Fibroblast of villous mesenchyme (primary cell): ENCODE data around the gene ARL2BP. TPM values are rescaled to one million over a fixed set of nuclear protein-coding genes. Genes with fewer than 3 reads are reported as not detected.

Experiments used
- DNase-seq: peaks from one replicate; pipeline ENCODE4 v3.0.0-alpha.2; 2010; ENCODE audit warnings: low read depth
- H3K4me3 ChIP-seq: 2 replicates; pipeline ENCODE4 v1.5.1; 2011; ENCODE audit warnings: low read depth, mild to moderate bottlenecking, low read length
- total RNA-seq: library from RNA; depleted of rRNA; stranded (reverse); fragments of >200 nt; gene quantifications from 2 replicates; pipeline ENCODE4 v1.2.3, GENCODE V29; 2012
- TF ChIP-seq, protein P1 (sequence below): IDR thresholded peaks from 2 replicates; pipeline ENCODE4 v1.5.1; 2012; ENCODE audit warnings: low read depth, mild to moderate bottlenecking, low read length; ENCODE audit not compliant: insufficient read depth

Gene ARL2BP
- total RNA-seq, 1 donor, result 134 TPM

DNA sequence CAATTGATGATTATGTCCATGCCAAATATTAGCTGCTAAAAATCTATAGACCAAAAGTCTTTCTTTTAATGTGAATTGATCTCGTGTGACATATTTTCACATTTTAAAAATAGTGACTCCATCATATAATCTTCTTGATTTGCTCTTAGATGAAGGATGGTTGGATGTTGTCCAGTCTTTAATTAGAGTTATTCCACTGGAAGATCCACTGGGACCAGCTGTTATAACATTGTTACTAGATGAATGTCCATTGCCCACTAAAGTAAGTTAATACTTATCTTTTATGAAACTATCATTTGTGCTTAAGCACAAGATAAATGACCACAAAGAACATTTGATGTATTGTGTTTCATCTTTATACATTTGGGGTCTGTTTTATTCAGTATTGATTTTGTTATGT, 36.1 kb upstream of the ARL2BP start:
- TF ChIP-seq, protein P1, sequence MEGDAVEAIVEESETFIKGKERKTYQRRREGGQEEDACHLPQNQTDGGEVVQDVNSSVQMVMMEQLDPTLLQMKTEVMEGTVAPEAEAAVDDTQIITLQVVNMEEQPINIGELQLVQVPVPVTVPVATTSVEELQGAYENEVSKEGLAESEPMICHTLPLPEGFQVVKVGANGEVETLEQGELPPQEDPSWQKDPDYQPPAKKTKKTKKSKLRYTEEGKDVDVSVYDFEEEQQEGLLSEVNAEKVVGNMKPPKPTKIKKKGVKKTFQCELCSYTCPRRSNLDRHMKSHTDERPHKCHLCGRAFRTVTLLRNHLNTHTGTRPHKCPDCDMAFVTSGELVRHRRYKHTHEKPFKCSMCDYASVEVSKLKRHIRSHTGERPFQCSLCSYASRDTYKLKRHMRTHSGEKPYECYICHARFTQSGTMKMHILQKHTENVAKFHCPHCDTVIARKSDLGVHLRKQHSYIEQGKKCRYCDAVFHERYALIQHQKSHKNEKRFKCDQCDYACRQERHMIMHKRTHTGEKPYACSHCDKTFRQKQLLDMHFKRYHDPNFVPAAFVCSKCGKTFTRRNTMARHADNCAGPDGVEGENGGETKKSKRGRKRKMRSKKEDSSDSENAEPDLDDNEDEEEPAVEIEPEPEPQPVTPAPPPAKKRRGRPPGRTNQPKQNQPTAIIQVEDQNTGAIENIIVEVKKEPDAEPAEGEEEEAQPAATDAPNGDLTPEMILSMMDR, result no peak
- no peak overlapping the region for H3K4me3 ChIP-seq
- DNase-seq, result no peak

DNA sequence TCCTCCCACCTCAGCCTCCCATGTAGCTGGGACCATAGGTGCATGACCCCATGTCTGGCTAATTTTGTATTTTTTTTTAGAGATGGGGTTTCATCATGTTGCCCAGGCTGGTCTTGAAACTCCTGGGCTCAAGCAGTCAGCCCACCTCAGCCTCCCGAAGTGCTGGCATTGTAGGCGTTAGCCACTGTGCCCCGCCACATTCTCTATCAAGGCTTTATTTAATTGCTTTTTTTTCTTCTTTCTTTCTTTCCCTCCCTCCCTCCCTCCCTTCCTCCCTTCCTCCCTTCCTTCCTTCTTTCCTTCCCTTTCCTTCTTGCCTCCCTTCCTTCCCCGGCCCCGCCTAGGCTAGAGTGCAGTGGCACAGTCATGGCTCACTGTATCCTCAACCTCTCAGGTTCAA, 35.3 kb upstream of the ARL2BP start:
- TF ChIP-seq, protein P1, result no peak
- H3K4me3 ChIP-seq, result no peak overlapping the region
- no peak for DNase-seq

DNA sequence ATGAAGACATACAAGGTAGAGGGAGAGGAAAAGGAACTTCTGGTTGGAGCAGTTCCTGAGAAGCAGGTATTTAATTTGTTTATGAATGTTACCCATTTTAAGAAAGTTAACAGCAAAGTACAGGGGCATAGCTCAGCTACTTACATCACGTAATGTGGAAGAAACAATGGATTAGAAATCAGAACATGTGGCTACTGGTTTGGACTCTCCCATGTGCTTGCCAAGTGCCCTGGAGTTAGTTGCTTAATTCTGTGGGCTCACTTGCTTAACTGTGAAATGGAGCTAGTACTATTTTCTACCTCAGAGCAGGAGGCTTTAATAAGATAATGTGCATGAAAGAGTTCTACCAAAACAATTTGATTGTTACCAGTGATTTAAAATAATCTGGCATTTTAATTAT, 31.6 kb upstream of the ARL2BP start:
- no peak overlapping the region for H3K4me3 ChIP-seq
- TF ChIP-seq, protein P1, result no peak

DNA sequence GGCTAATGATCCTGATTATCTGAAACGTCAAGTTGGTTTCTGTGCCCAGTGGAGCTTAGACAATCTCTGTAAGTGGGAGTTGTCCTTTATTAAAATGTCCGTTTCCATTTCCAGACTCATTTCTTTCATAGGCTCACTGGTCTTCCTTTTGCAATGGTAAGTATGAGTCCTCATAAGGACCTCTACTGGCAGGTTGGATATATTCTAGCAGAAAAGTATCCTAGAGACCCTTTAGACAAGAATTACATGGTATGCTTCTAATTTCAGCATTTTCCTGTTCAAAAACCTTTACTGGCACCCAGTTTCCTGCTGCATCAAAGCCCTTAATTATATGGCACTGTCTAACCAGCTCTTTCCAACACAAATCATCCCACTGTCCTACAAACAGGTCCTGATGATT, 28.1 kb upstream of the ARL2BP start:
- TF ChIP-seq, protein P1, result no peak

More for the DNA sequence above, 31.6 kb upstream of the ARL2BP start:
- no peak for DNase-seq

DNA sequence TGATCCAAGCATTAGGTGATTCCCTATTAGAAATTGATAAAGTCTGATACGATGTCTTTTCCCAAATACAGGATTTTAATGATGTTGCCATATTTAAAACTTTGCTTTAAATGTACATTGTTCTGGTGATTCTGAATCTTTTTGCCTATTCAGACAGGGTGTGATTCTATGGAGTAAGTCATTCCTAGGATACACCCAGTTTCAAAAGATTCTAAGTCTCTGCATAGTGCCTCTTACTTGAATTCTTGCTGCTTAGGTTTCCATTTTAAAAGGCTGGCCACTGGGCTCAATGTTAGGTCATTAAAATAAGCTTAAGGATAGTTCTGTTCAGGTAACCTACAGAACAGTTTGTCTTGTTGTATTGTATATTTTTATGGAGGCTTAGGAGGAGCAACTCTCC, 22.0 kb upstream of the ARL2BP start:
- H3K4me3 ChIP-seq, result no peak overlapping the region
- DNase-seq, result no peak
- TF ChIP-seq, protein P1, result no peak

More for the DNA sequence above, 28.1 kb upstream of the ARL2BP start:
- no peak overlapping the region for H3K4me3 ChIP-seq
- DNase-seq, result no peak

DNA sequence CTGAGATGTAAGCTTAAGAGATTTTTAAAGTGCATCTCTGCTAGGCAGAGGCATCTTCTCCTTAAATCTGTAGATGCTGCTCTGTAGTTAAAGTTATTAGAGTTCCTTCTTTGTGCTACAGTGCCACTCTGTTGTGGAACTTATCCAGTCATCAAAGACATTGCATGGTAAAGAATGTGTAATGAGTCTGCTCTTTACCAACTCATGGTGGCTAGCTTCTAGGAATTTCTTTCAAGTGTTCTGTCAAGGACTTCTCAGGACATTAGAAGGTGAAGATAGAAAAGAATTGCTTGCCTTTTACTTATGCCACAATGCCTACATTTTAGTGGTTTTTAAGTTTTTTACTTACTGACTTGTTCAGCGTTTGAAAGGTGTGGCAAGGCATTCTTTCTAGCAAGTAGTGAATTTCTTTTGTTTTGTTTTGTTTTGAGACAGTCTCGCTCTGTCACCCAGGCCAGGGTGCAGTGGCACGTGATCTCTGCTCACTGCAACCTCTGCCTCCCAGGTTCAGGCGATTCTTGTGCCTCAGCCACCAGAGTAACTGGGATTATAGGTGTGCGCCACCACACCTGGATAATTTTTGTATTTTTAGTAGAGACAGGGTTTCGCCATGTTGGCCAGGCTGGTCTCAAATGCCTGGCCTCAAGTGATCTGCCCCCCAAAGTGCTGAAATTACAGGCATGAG, 20.3 kb upstream of the ARL2BP start:
- no peak for DNase-seq
- TF ChIP-seq, protein P1, result no peak
- H3K4me3 ChIP-seq, result no peak overlapping the region

DNA sequence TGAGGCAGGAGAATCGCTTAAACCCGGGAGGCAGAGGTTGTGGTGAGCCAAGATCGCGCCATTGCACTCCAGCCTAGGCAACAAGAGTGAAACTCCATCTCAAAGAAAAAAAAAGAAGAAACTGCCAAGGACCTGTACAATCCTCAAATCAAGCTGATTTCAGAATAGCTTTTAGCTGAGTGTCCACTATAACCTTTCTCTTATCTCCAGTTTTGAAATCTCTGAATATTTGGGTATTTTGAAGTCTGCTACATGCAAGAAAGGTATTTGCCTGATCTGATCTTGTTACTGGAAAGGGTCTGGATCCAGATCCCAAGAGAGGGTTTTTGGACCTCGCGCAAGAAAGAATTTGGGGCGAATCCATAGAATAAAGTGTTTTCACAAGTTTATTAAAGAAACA, 19.1 kb upstream of the ARL2BP start:
- H3K4me3 ChIP-seq, result no peak overlapping the region
- DNase-seq, result no peak
- TF ChIP-seq, protein P1, result no peak
